GM23338 (cell line): Measurements from ENCODE around the gene ZCCHC4. TPM values are rescaled to one million over a fixed set of nuclear protein-coding genes. Genes with fewer than 3 reads are reported as not detected.

ENCODE experiments used
- ATAC-seq: fragments of 200-7000 bp; cut with Tn5 transposase; 3 replicates; pipeline ENCODE4 v1.9.1; 2020
- DNase-seq: peaks from one replicate; pipeline ENCODE4 v3.0.0-alpha.2; 2015; ENCODE audit warnings: low spot score
- H2AFZ ChIP-seq: fragments of 200-600 bp; sonication (generic); 2 replicates; pipeline ENCODE4 v1.8.0; 2016; ENCODE audit warnings: antibody characterized with exemption, mild to moderate bottlenecking, moderate library complexity
- H3F3A ChIP-seq: fragments of 200-600 bp; sonication (generic); replicated peaks from 2 replicates; pipeline ENCODE4 v1.8.0; 2017; ENCODE audit warnings: antibody characterized with exemption, mixed run types, low read depth
- H3K27ac ChIP-seq: fragments of 200-600 bp; sonication (generic); 2 replicates; pipeline ENCODE4 v1.6.1; 2016; ENCODE audit warnings: low read depth
- H3K27me3 ChIP-seq: fragments of 200-600 bp; sonication (generic); 2 replicates; pipeline ENCODE4 v1.8.0; 2016; ENCODE audit warnings: mild to moderate bottlenecking, mixed run types, moderate library complexity; ENCODE audit not compliant: insufficient read depth
- H3K36me3 ChIP-seq: fragments of 200-600 bp; sonication (generic); 2 replicates; pipeline ENCODE4 v1.8.0; 2016; ENCODE audit warnings: mild to moderate bottlenecking; ENCODE audit not compliant: insufficient read depth
- H3K4me1 ChIP-seq: fragments of 200-600 bp; sonication (generic); 2 replicates; pipeline ENCODE4 v1.8.0; 2016; ENCODE audit warnings: mild to moderate bottlenecking, moderate library complexity; ENCODE audit not compliant: insufficient read depth
- H3K4me2 ChIP-seq: fragments of 200-600 bp; sonication (generic); 2 replicates; pipeline ENCODE4 v1.7.1; 2017; ENCODE audit warnings: mixed run types
- H3K4me3 ChIP-seq: fragments of 200-600 bp; sonication (generic); 2 replicates; pipeline ENCODE4 v1.6.1; 2016; ENCODE audit warnings: mixed run types
- H3K79me2 ChIP-seq: fragments of 200-600 bp; sonication (generic); replicated peaks from 2 replicates; pipeline ENCODE4 v1.8.0; 2017; ENCODE audit warnings: mild to moderate bottlenecking; ENCODE audit not compliant: insufficient read depth
- H3K9me2 ChIP-seq: fragments of 200-600 bp; sonication (generic); 2 replicates; pipeline ENCODE4 v1.8.0; 2017; ENCODE audit not compliant: insufficient read depth
- H4K20me1 ChIP-seq: fragments of 200-600 bp; sonication (generic); replicated peaks from 2 replicates; pipeline ENCODE4 v1.8.0; 2017; ENCODE audit warnings: mild to moderate bottlenecking; ENCODE audit not compliant: insufficient read depth
- H3K27ac Mint-ChIP-seq: 2 replicates; pipeline ENCODE4 v1.8.0; 2020; ENCODE audit warnings: inconsistent platforms, mild to moderate bottlenecking, moderate library complexity, mixed read lengths
- H3K27me3 Mint-ChIP-seq: 3 replicates; pipeline ENCODE4 v1.8.0; 2022; ENCODE audit warnings: low read depth, mild to moderate bottlenecking, moderate library complexity, mixed read lengths, inconsistent platforms; ENCODE audit not compliant: insufficient read depth, poor library complexity
- H3K36me3 Mint-ChIP-seq: 3 replicates; pipeline ENCODE4 v1.8.0; 2021; ENCODE audit warnings: low read depth, mild to moderate bottlenecking, inconsistent platforms, moderate library complexity, mixed read lengths
- H3K4me1 Mint-ChIP-seq: 3 replicates; pipeline ENCODE4 v1.8.0; 2020; ENCODE audit warnings: mild to moderate bottlenecking, inconsistent platforms, mixed read lengths
- H3K4me3 Mint-ChIP-seq: 3 replicates; pipeline ENCODE4 v1.8.0; 2021; ENCODE audit warnings: moderate library complexity, mild to moderate bottlenecking, inconsistent platforms, mixed read lengths
- H3K9me3 Mint-ChIP-seq: 3 replicates; pipeline ENCODE4 v1.8.0; 2020; ENCODE audit warnings: moderate library complexity, mild to moderate bottlenecking, inconsistent platforms, mixed read lengths
- CREB1 ChIP-seq: fragments of 250-450 bp; sonication (Bioruptor Pico); IDR thresholded peaks from 2 replicates; pipeline ENCODE4 v1.5.0; 2020; ENCODE audit warnings: low read depth, mild to moderate bottlenecking, moderate library complexity
- CTCF ChIP-seq, 2 experiments: fragments of 200-600 bp in 1 of 2; sonication (generic) in 1 of 2; conservative IDR thresholded peaks; 2 replicates each; pipeline versions ENCODE4 v1.5.1 to v1.6.1; 2016 to 2017; ENCODE audit warnings: antibody characterized with exemption in 2 of 2, low read depth in 2 of 2, mild to moderate bottlenecking in 2 of 2, moderate library complexity in 1 of 2
- ETS1 ChIP-seq: IDR thresholded peaks from 2 replicates; pipeline ENCODE4 v1.6.1; 2016; ENCODE audit warnings: antibody characterized with exemption
- EZH2 ChIP-seq: fragments of 200-600 bp; sonication (generic); IDR thresholded peaks from one replicate; pipeline ENCODE4 v1.8.0; 2017; ENCODE audit warnings: antibody characterized with exemption, mild to moderate bottlenecking, low read depth; ENCODE audit not compliant: unreplicated experiment
- EZH2phosphoT487 ChIP-seq: fragments of 200-600 bp; sonication (generic); IDR thresholded peaks from one replicate; pipeline ENCODE4 v1.8.1; 2018; ENCODE audit warnings: antibody characterized with exemption; ENCODE audit not compliant: unreplicated experiment
- JUNB ChIP-seq: IDR thresholded peaks from one replicate; pipeline ENCODE4 v1.6.1; 2016; ENCODE audit warnings: antibody characterized with exemption; ENCODE audit not compliant: unreplicated experiment
- NANOG ChIP-seq: IDR thresholded peaks from 2 replicates; pipeline ENCODE4 v1.6.1; 2016; ENCODE audit warnings: antibody characterized with exemption, borderline replicate concordance
- POLR2AphosphoS5 ChIP-seq: IDR thresholded peaks from 2 replicates; pipeline ENCODE4 v1.6.1; 2016; ENCODE audit warnings: antibody characterized with exemption, low read depth
- REST ChIP-seq: IDR thresholded peaks from one replicate; pipeline ENCODE4 v1.6.1; 2018; ENCODE audit warnings: antibody characterized with exemption; ENCODE audit not compliant: unreplicated experiment
- STAT1 ChIP-seq: IDR thresholded peaks from one replicate; pipeline ENCODE4 v1.6.1; 2016; ENCODE audit warnings: antibody characterized with exemption; ENCODE audit not compliant: unreplicated experiment
- ZNF114 ChIP-seq: fragments of 250-450 bp; sonication (Bioruptor Pico); IDR thresholded peaks from 2 replicates; pipeline ENCODE4 v1.5.0; 2020; ENCODE audit warnings: mild to moderate bottlenecking, moderate library complexity
- ZNF331 ChIP-seq: fragments of 250-450 bp; sonication (Bioruptor Pico); IDR thresholded peaks from 2 replicates; pipeline ENCODE4 v1.5.0; 2020; ENCODE audit warnings: low read depth, mild to moderate bottlenecking, moderate library complexity
- ZNF462 ChIP-seq: fragments of 250-450 bp; sonication (Bioruptor Pico); IDR thresholded peaks from 2 replicates; pipeline ENCODE4 v1.5.0; 2020; ENCODE audit warnings: mild to moderate bottlenecking, moderate library complexity
- polyA plus RNA-seq: library from polyadenylated mRNA; unstranded; fragments of >200 nt; fragmentation: Nextera tagmentation; extraction: Ambion mirVana; gene quantifications from 2 replicates; pipeline ENCODE4 v1.2.1, GENCODE V29; 2016
- total RNA-seq: library from RNA; depleted of rRNA; stranded (reverse); fragments of >200 nt; shearing (Covaris generic); gene quantifications from 2 replicates; pipeline ENCODE4 v1.2.3, GENCODE V29; 2014

Gene ZCCHC4
- total and polyA plus RNA-seq, 2 experiments from 2014 or later, result 11.3 to 17.9 TPM

GRCh38 chr4:25280210-25280609, 32.4 kb upstream of the ZCCHC4 start:
- H3K4me3 Mint-ChIP-seq, result no peak overlapping the region
- Histone ChIP-seq H2AFZ (no peak overlapping the region), H4K20me1 (no peaks in the 10 kb centered on the region; the same call in 1 of the 2 replicates), H3K79me2 (no peaks in the 10 kb centered on the region), H3K27me3 (no peaks in the 10 kb centered on the region), H3K9me2 (no peaks in the 10 kb centered on the region), H3K4me3 (no peak overlapping the region), H3K27ac (no peak overlapping the region), H3F3A (no peaks in the 10 kb centered on the region), H3K4me1 (no peaks in the 10 kb centered on the region), H3K4me2 (no peak overlapping the region), H3K36me3 (no peaks in the 10 kb centered on the region)
- H3K4me1 Mint-ChIP-seq, result no peaks in the 10 kb centered on the region
- ATAC-seq (no peak), DNase-seq (no peak)
- H3K36me3 Mint-ChIP-seq, result no peaks in the 10 kb centered on the region
- H3K27me3 Mint-ChIP-seq, result peaks cover 6% of the 10 kb centered on the region
- no peak overlapping the region for H3K27ac Mint-ChIP-seq
- H3K9me3 Mint-ChIP-seq, result no peaks in the 10 kb centered on the region
- TF ChIP-seq REST (no peak), ZNF462 (CRISPR knock-in tag) (no peak), ZNF331 (CRISPR knock-in tag) (no peak), ZNF114 (CRISPR knock-in tag) (no peak), EZH2phosphoT487 (no peak), CREB1 (CRISPR knock-in tag) (no peak), NANOG (no peak), POLR2AphosphoS5 (no peak), CTCF (conservative IDR thresholded peaks at IDR 0.05; ENCODE audit: low read depth in 2 of 2) (no peak), JUNB (no peak), ETS1 (no peak), STAT1 (no peak), EZH2 (no peak)
